Activated naive CD8-positive, alpha-beta T cell treated with anti-CD3 and anti-CD28 coated beads, Interleukin-2, amount 10 ng/mL, durations not matched to agents 7 days and 5 days (primary cell): ENCODE measurements around the gene APMAP. TPM values are rescaled to one million over a fixed set of nuclear protein-coding genes. Genes with fewer than 3 reads are reported as not detected.
A peak's percentile ranks its signal among the peaks of the same experiment; 100 is the strongest.

Experiments used
- ATAC-seq: fragments of 150-1000 bp; cut with Tn5 transposase; one replicate; pipeline ENCODE4 v1.10.0; 2021; ENCODE audit warnings: low read depth, moderate library complexity
- POLR2A ChIA-PET: fragments of 350-600 bp; sonication (Branson Sonifier 250); formaldehyde crosslinking; loops from one replicate; lab custom pipeline; 2021; ENCODE audit warnings: antibody characterized with exemption; lab: Charles Lee
- DNase-seq: peaks from one replicate; pipeline ENCODE4 v3.0.0; 2021
- H3K27ac Mint-ChIP-seq: one replicate; pipeline ENCODE4 v1.8.0; 2022; ENCODE audit warnings: mild to moderate bottlenecking, mixed read lengths
- H3K27me3 Mint-ChIP-seq: one replicate; pipeline ENCODE4 v1.8.0; 2022; ENCODE audit warnings: mild to moderate bottlenecking, moderate library complexity, mixed read lengths
- H3K36me3 Mint-ChIP-seq: one replicate; pipeline ENCODE4 v1.8.0; 2021; ENCODE audit warnings: mild to moderate bottlenecking, mixed read lengths
- H3K4me1 Mint-ChIP-seq: one replicate; pipeline ENCODE4 v1.8.0; 2021; ENCODE audit warnings: mixed read lengths
- H3K4me3 Mint-ChIP-seq: one replicate; pipeline ENCODE4 v1.8.0; 2022; ENCODE audit warnings: mild to moderate bottlenecking, moderate library complexity, mixed read lengths
- H3K9me3 Mint-ChIP-seq: one replicate; pipeline ENCODE4 v1.8.0; 2021; ENCODE audit warnings: mixed read lengths
- total RNA-seq, 2 experiments: library from RNA; stranded (reverse); gene quantifications; one replicate each; pipeline ENCODE4 v1.2.3, GENCODE V29; 2021

Gene APMAP, protein sequence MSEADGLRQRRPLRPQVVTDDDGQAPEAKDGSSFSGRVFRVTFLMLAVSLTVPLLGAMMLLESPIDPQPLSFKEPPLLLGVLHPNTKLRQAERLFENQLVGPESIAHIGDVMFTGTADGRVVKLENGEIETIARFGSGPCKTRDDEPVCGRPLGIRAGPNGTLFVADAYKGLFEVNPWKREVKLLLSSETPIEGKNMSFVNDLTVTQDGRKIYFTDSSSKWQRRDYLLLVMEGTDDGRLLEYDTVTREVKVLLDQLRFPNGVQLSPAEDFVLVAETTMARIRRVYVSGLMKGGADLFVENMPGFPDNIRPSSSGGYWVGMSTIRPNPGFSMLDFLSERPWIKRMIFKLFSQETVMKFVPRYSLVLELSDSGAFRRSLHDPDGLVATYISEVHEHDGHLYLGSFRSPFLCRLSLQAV
- 10 to 100 TPM; 60.7 to 64.6 TPM for total RNA-seq

DNA sequence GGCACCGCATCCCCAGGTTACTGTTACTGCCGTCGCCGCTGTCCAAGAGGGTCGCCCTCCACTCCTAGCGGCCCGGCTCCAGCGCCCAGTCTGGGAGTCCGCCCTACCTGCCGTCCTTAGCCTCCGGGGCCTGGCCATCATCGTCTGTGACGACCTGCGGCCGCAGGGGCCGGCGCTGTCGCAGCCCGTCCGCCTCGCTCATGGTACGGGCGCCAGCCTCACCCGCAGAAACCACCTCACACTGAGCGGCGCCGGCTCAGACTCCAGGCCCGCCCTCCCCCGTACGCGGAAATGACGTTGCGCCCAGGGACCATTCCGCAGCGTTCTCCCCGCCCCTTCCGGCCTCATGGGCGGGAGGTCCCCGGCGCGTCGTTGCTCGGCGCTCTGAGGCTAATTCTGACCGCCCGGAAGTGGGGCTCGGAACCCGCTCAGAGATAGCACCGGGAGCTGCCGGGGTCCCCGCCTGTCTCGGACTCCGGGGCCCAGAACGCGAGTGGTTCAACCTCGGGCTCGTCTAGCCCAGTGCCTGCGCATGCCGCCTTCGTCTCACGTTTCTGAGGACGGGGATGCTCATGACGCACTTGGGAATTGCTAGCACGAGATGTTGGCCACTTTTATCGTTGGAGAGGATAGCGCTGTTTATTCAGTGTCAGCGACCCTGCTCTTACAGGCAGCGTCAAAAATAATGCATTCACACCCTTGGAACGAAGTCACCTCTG lies at the start of gene APMAP:
APMAP (minus strand) TSS at position 265 of the 719 bp plus-strand sequence; CDS start at position 202, 63 bp downstream.
- Mint-ChIP-seq H3K27ac (peak within 1 kb of the TSS; percentile 95), H3K9me3 (no peaks in the 10 kb centered on the region), H3K27me3 (peaks cover 5% of the 10 kb centered on the region), H3K36me3 (peaks cover 14% of the 10 kb centered on the region), H3K4me1 (peaks cover 43% of the 10 kb centered on the region), H3K4me3 (peak within 1 kb of the TSS; percentile 97)
- POLR2A ChIA-PET: interaction anchor here (0.6 to 3.9 kb wide), 10 partner anchors 38 to 259 kb away, joined by 3 to 32 read pairs (median 5); partner anchors contain the start of genes ACSS1 and CST7
- peak; percentile 98 for DNase-seq
- peak; percentile 92 for ATAC-seq

DNA sequence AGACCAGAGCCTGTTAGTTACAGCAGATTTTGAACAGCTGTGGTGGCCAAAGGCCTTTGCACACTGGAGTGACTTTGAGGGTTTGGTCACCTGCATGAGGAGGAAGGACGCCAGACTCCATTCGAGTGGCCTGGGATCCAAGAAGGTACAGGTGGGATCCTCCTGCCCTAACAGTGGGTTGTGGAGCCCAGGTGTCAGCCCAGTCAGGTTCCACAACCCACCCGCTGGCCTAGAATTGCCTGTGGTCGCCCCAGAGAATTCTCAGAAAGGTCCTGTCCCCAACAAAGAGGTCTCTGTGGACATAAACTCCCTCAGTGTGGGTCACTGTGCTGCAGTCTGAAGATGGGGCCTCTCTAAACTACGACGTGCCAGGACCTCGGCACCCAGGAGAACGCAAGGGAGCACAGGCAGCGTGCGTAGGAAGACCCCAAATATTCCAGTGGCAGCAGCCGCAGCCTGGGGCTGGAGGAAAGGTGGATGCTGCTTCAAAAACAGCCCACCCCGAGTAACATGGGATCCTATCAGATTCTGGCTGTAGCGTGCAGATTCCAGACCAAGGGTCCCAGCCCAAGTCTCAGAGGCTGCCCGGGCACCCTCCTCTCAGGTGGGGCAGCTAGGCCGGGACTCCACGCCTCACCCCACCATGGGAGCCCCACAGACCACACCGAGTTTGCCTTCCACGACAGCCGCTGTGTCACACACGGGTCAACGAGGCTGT lies 49.4 kb upstream of the APMAP start:
- no peak for ATAC-seq
- H3K27me3 Mint-ChIP-seq: no peaks in the 10 kb centered on the region
- peaks cover 2% of the 10 kb centered on the region for H3K36me3 Mint-ChIP-seq
- H3K9me3 Mint-ChIP-seq: no peaks in the 10 kb centered on the region
- no peak for DNase-seq
- POLR2A ChIA-PET: interaction anchor here (0.7 kb wide), 1 partner anchor 16 kb away, joined by 3 read pairs; the partner anchor contains the start of gene ACSS1
- peaks cover 28% of the 10 kb centered on the region for H3K4me1 Mint-ChIP-seq
- no peak overlapping the region for H3K4me3 Mint-ChIP-seq
- H3K27ac Mint-ChIP-seq: peak overlapping the region; percentile 92

DNA sequence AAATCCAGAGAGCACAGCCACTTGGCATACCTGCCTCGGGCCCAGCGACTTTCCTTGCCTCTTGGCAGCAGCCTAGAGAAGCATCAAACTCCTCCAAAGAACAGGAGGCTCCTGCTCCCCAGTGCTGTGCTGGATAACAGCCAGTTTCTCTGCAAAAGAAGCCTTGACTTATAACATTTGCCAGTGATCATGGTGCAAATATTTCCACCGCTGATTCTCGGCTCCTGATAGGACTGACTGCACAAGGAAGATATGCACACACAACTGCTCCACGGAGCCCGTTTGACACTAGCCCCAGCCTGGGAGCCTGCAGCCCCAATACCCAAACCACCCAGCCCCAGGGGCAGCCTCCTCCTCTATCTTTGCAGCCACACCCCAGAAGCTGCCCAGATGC lies 47.9 kb upstream of the APMAP start:
- no peaks in the 10 kb centered on the region for H3K27me3 Mint-ChIP-seq
- no peaks in the 10 kb centered on the region for H3K9me3 Mint-ChIP-seq
- no peak for ATAC-seq
- peaks cover 2% of the 10 kb centered on the region for H3K36me3 Mint-ChIP-seq
- H3K4me1 Mint-ChIP-seq: peaks cover 43% of the 10 kb centered on the region
- no peak overlapping the region for H3K27ac Mint-ChIP-seq
- H3K4me3 Mint-ChIP-seq: no peak overlapping the region
- POLR2A ChIA-PET: interaction anchor here (1.0 kb wide), 1 partner anchor 17 kb away, joined by 3 read pairs; the partner anchor contains the start of gene ACSS1
- no peak for DNase-seq

DNA sequence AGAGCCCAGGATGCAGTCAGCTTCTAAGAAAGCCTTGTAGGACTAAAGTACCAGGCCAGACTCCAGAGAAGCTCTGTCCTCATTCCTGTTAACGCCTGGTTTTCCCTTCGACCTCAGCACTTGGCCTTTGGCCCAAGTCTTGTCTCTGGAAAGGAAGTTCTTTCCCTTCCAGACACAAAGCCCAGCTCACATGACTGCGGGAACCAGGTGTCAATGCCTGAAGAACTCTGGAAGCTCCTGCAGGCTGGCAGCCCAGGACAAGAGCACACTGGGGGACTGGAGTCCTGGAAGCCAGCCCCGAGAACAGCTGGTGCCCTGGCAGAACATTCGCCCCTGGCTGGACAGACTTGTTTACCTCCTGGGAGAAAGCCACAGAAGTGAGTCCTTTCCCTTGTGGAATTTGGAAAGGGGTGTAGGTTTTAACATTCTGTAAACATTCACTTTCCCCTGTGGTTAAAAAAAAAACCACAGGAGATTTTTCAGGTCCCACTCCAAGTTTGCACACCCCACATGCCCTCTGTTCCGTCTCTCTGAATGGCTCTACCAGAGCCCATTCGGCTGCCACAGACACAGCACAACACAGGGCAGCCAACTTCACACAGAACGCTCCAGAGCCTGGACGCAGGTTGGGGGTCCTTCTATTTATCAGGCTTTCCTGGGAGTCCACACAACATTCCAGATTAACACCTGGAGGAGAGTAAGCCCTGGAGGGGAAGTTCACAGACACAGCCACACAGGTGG lies 47.3 kb upstream of the APMAP start:
- POLR2A ChIA-PET: interaction anchor here (4.3 kb wide), 1 partner anchor 19 kb away, joined by 61 read pairs; the partner anchor contains the start of gene ACSS1
- Mint-ChIP-seq H3K27ac (no peak overlapping the region), H3K9me3 (no peaks in the 10 kb centered on the region), H3K27me3 (no peaks in the 10 kb centered on the region), H3K4me1 (peaks cover 45% of the 10 kb centered on the region), H3K4me3 (no peak overlapping the region), H3K36me3 (peaks cover 2% of the 10 kb centered on the region)
- ATAC-seq (no peak), DNase-seq (no peak)

DNA sequence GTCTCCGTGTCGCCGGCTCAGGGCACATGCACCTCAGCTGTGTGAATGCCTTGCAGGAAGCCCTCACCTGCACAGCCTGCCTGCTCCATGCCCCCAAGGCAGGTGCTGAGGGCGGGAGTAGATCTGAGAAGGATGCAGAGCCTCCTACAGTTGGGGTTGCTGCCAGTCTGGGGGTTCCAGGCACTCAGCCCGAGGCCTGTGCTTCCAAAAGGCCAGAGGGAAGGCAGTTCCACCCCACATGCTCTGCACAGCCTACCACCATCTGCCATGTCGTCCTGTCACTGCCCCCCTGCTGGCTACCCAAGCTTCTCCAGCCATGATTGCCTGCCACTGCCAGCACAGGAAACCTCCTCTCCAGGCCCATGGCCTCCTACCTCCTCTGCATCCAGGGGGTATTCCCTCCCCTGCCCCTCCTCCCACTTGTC lies 46.1 kb upstream of the APMAP start:
- Mint-ChIP-seq H3K9me3 (no peaks in the 10 kb centered on the region), H3K4me1 (peaks cover 45% of the 10 kb centered on the region), H3K27me3 (no peaks in the 10 kb centered on the region), H3K27ac (peak overlapping the region; percentile 94), H3K36me3 (peaks cover 2% of the 10 kb centered on the region), H3K4me3 (no peak overlapping the region)
- POLR2A ChIA-PET: interaction anchor here (4.3 kb wide), 1 partner anchor 20 kb away, joined by 61 read pairs; the partner anchor contains the start of gene ACSS1
- ATAC-seq (no peak), DNase-seq (no peak)

DNA sequence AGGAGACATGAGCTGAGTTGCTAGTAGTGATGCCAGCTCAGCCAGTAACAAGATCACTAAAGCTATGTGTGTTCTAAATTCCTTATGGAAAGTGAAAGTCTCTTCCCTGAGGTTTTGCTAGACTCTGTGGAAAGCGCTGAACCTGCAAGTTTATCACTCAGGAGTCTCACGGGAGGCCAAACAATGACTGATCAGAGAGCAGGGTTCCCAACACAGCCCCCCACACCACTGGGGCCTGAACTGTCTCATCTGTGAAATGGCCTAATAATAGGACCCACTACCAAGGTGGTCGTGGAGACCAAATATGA lies 45.5 kb upstream of the APMAP start:
- POLR2A ChIA-PET: interaction anchor here (1.1 to 4.3 kb wide), 2 partner anchors 12 to 20 kb away, joined by 3 to 61 read pairs; partner anchors contain the start of gene ACSS1
- H3K4me3 Mint-ChIP-seq: peak overlapping the region; percentile 81
- H3K27ac Mint-ChIP-seq: peak overlapping the region; percentile 94
- no peaks in the 10 kb centered on the region for H3K27me3 Mint-ChIP-seq
- no peak for ATAC-seq
- DNase-seq: no peak
- H3K36me3 Mint-ChIP-seq: peaks cover 1% of the 10 kb centered on the region
- peaks cover 42% of the 10 kb centered on the region for H3K4me1 Mint-ChIP-seq
- H3K9me3 Mint-ChIP-seq: no peaks in the 10 kb centered on the region

DNA sequence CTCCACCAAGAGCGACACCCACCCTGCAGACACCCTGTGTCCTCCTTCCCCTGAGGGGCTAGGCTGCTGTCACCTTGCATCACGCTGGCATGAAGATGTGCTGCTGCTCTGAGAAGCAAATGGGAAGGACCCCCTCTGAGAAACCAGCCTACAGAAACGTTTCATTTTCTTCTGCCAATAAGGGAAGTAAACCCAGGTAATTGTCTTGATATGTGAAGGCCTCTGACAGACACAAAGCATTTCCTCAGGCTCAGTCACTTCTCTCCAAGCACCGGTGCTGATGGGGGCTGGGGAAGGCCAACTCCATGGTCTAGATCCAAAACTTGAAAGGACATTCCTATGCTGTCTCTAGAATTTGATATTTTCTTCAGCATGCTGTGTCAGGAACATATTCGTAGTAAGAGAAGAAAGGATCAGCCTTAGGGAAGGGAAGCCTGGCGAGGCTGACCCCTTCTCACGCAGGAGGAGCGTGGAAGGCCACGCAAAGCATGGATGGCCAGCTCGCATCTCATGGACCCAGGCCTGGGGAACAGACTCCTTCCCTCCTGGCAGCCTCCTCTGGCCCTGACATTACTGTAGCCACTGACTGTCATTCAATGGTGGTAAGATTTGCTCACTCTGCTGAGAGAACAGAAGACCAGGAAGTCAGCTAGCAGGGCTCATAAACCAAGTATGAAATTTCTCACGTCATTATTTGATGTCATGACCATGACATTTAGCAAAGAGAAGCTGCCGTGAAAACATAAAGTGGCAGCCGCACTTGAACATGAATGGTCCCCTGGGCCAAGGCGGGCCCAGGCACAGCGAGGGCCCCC lies 44.9 kb upstream of the APMAP start:
- Mint-ChIP-seq H3K4me1 (peaks cover 38% of the 10 kb centered on the region), H3K36me3 (no peaks in the 10 kb centered on the region), H3K4me3 (peak overlapping the region; percentile 81), H3K9me3 (no peaks in the 10 kb centered on the region), H3K27ac (peak overlapping the region; percentile 94), H3K27me3 (no peaks in the 10 kb centered on the region)
- POLR2A ChIA-PET: interaction anchor here (1.1 to 4.3 kb wide), 2 partner anchors 12 to 21 kb away, joined by 3 to 61 read pairs; partner anchors contain the start of gene ACSS1
- ATAC-seq (peak; percentile 52), DNase-seq (no peak)

DNA sequence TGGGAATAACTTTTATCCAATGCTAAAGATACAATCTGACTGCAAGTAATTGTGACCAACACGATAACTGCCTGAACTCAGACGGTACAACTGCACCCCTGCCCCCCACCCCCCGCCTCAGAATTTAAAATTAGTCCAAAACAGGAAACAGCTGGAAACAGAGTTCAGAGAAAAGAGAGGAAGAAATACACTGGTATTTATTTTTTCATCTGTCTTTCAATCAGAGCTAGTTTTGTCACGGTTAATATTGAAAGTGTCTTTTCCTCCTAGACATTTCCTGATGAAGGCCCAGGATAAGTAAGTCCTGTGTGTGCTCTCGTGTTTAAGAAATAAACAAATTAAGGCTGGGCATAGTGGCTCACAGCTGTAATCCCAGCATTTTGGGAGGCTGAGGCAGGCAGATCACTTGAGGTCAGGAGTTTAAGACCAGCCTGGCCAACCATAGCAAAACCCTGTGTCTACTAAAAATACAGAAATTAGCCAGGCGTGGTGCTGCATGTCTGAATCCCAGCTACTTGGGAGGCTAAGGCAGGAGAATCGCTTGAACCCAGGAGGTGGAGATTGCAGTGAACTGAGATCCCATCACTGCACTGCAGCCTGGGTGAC lies 43.9 kb upstream of the APMAP start:
- peak overlapping the region; percentile 81 for H3K4me3 Mint-ChIP-seq
- no peaks in the 10 kb centered on the region for H3K36me3 Mint-ChIP-seq
- H3K27ac Mint-ChIP-seq: peak overlapping the region; percentile 94
- no peak for DNase-seq
- no peak for ATAC-seq
- H3K27me3 Mint-ChIP-seq: no peaks in the 10 kb centered on the region
- POLR2A ChIA-PET: interaction anchor here (0.6 to 4.3 kb wide), 4 partner anchors 16 to 44 kb away, joined by 3 to 61 read pairs (median 4); partner anchors contain the start of genes ACSS1 and APMAP
- H3K4me1 Mint-ChIP-seq: peaks cover 35% of the 10 kb centered on the region
- H3K9me3 Mint-ChIP-seq: no peaks in the 10 kb centered on the region

DNA sequence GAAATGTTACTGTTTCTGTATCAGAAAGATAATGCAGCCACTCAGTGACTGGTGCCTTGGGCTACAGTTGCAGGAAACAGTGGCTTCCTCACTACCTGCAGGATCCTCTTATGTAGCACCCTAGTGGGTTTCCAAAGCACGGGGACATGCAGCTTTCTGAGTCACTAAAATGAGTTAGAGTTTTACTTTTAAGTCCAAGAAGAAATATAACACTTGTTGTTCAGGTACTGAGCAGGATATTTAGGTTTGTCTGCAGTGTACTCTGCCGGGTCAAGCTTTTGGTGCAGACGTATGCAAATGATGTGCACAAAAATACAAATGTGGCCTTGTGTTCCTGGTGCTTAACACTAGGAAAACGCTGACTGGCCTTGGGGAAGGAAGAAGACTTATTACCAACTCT lies 43.4 kb upstream of the APMAP start:
- DNase-seq (no peak), ATAC-seq (peak; percentile 91)
- H3K36me3 Mint-ChIP-seq: no peaks in the 10 kb centered on the region
- H3K9me3 Mint-ChIP-seq: no peaks in the 10 kb centered on the region
- no peaks in the 10 kb centered on the region for H3K27me3 Mint-ChIP-seq
- H3K4me1 Mint-ChIP-seq: peaks cover 35% of the 10 kb centered on the region
- H3K4me3 Mint-ChIP-seq: peak overlapping the region; percentile 81
- POLR2A ChIA-PET: interaction anchor here (0.6 to 4.3 kb wide), 4 partner anchors 16 to 43 kb away, joined by 3 to 61 read pairs (median 4); partner anchors contain the start of genes ACSS1 and APMAP
- H3K27ac Mint-ChIP-seq: peak overlapping the region; percentile 94

DNA sequence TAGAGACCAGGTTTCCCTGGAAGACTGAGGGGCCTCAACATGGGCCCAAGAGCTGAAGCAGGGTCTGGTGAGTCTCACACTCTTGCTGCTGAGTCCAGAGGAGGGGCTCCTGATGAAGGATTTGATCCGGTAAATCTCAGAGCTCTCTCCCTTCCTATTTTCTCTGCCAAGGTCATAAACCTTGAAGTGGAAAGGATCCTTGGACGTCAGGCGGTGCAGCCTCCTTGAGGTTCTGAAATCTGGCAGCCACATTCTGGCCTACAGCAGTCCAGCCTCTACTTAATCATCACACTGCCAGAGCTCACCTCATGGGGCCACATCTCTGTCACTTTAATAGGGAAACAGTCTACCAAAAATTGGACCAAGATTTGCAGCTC lies 41.4 kb upstream of the APMAP start:
- H3K27ac Mint-ChIP-seq: no peak overlapping the region
- H3K9me3 Mint-ChIP-seq: no peaks in the 10 kb centered on the region
- POLR2A ChIA-PET: interaction anchor here (1.0 to 1.2 kb wide), 2 partner anchors 23 to 25 kb away, joined by 4 to 5 read pairs; no protein-coding TSS in a partner anchor
- no peak overlapping the region for H3K4me3 Mint-ChIP-seq
- peaks cover 35% of the 10 kb centered on the region for H3K4me1 Mint-ChIP-seq
- DNase-seq (no peak), ATAC-seq (no peak)
- peaks cover 11% of the 10 kb centered on the region for H3K36me3 Mint-ChIP-seq
- no peaks in the 10 kb centered on the region for H3K27me3 Mint-ChIP-seq

DNA sequence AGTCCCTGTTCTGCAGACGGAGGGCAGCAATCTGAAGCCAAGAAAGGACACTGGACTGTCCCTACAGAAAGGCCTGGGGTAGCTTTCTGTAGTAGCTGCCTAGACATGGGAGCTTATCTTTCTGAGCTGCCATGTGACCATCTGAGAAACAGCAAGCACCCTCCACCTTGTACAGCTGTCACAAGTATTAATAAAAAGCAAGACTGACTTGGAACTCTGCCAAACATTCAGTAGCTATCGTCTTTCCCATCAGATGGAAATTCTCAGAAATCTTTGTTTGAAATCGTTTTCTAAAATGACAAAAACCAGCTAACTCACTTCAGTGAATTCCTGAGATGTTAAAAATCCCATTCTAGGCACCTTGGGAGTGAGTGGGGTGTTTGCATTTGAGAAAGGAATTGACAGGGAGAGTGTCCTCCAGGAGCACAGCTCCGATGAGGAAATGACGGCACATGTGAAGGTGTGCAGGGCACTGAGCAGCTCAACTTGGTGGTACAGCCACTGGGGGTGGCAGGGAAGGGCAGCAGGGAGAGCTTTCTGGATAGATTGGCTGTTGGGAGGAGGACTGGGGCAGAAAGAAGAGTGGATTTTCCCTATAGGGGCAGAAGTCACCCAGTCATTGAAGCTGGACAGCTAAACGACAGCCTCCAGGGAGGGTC lies 40.8 kb upstream of the APMAP start:
- ATAC-seq (no peak), DNase-seq (no peak)
- Mint-ChIP-seq H3K27ac (no peak overlapping the region), H3K4me1 (peaks cover 32% of the 10 kb centered on the region), H3K27me3 (no peaks in the 10 kb centered on the region), H3K4me3 (no peak overlapping the region), H3K9me3 (no peaks in the 10 kb centered on the region), H3K36me3 (peaks cover 11% of the 10 kb centered on the region)
- POLR2A ChIA-PET: interaction anchor here (1.2 kb wide), 1 partner anchor 26 kb away, joined by 5 read pairs; no protein-coding TSS in a partner anchor
